Articular chondrocyte of knee joint (primary cell): ENCODE data around the gene ST6GALNAC6. TPM values are rescaled to one million over a fixed set of nuclear protein-coding genes. Genes with fewer than 3 reads are reported as not detected.

Experiments used
- small RNA-seq: library from RNA; depleted of rRNA; stranded (forward); fragments of <200 nt; gene quantifications from one replicate; pipeline ENCODE3, GENCODE V24; 2012
- total RNA-seq: library from RNA; depleted of rRNA; stranded (reverse); fragments of >200 nt; gene quantifications from 2 replicates; pipeline ENCODE4 v1.2.3, GENCODE V29; 2012

Gene ST6GALNAC6
- 81.9 and 89.9 TPM in 2 replicates for total RNA-seq

GRCh38 chr9:127899128-127899943 lies at the start of gene ST6GALNAC6:
ST6GALNAC6 (minus strand) TSS chr9:127899603; CDS start chr9:127897981, 1,622 bp downstream.

GRCh38 chr9:127937388-127938297 lies 38.2 kb upstream of the ST6GALNAC6 start, which contains the start of gene DPM2:
DPM2 (minus strand) TSS chr9:127937854; CDS start chr9:127937820, 34 bp downstream.

GRCh38 chr9:127930231-127931091 lies 31.1 kb upstream of the ST6GALNAC6 start, which contains the start of gene PIP5KL1:
PIP5KL1 (minus strand) TSS chr9:127930777; CDS start chr9:127930752, 25 bp downstream.

GRCh38 chr9:127916720-127917581 lies 17.5 kb upstream of the ST6GALNAC6 start, which contains the start of gene ST6GALNAC4:
ST6GALNAC4 (minus strand) TSS chr9:127917041; CDS start chr9:127916419, 622 bp downstream.

GRCh38 chr9:127877566-127877998 lies 21.8 kb downstream of the ST6GALNAC6 start, which contains the start of gene AK1:
AK1 (minus strand) TSS chr9:127877675; CDS start chr9:127874617, 3,058 bp downstream.

GRCh38 chr9:127854184-127854806 lies 45.1 kb downstream of the ST6GALNAC6 start, which contains the start of gene ENG:
ENG (minus strand) TSS chr9:127854658; CDS start chr9:127854355, 303 bp downstream.

Small RNAs within 50 kb of the gene (small RNA-seq; reads per million reads assigned to genes)
- gene MIR4672 (6.0 reads per million, percentile 91 among the genes with 10 or more reads in this experiment), gene RNA5SP296 (not detected)

Other genes starting within 250 kb of the ST6GALNAC6 start
- 0.13 TPM in 1 of 2 replicates, not detected in the other for gene CFAP157, start 192.6 kb downstream of the ST6GALNAC6 start, total RNA-seq
- 11.0 and 11.1 TPM in 2 replicates for gene PTRH1, start 183.9 kb downstream of the ST6GALNAC6 start, total RNA-seq
- under 0.01 TPM in 1 of 2 replicates, not detected in the other for gene TTC16, start 183.5 kb downstream of the ST6GALNAC6 start, total RNA-seq
- 2.5 and 2.9 TPM in 2 replicates for gene TOR2A, start 164.3 kb downstream of the ST6GALNAC6 start, total RNA-seq
- gene SH2D3C, start 120.9 kb downstream of the ST6GALNAC6 start, total RNA-seq, result 0.32 and 0.52 TPM in 2 replicates
- 53.3 and 63.9 TPM in 2 replicates for gene CDK9, start 113.6 kb downstream of the ST6GALNAC6 start, total RNA-seq
- 52.8 and 98.8 TPM in 2 replicates for gene FPGS, start 96.7 kb downstream of the ST6GALNAC6 start, total RNA-seq
- gene ENG, start 44.9 kb downstream of the ST6GALNAC6 start, total RNA-seq, result 52.6 and 61.7 TPM in 2 replicates
- gene AK1, start 21.9 kb downstream of the ST6GALNAC6 start, total RNA-seq, result 152 and 156 TPM in 2 replicates
- gene ST6GALNAC4, start 17.4 kb upstream of the ST6GALNAC6 start, total RNA-seq, result 46.0 and 52.7 TPM in 2 replicates
- gene PIP5KL1, start 31.2 kb upstream of the ST6GALNAC6 start, total RNA-seq, result 3.8 and 3.9 TPM in 2 replicates
- gene DPM2, start 38.3 kb upstream of the ST6GALNAC6 start, total RNA-seq, result 11.3 and 11.4 TPM in 2 replicates
- gene EEIG1, start 81.4 kb upstream of the ST6GALNAC6 start, total RNA-seq, result 9.5 and 15.4 TPM in 2 replicates
- gene NAIF1, start 167.7 kb upstream of the ST6GALNAC6 start, total RNA-seq, result 6.3 and 8.8 TPM in 2 replicates
- 16.4 and 19.3 TPM in 2 replicates for gene SLC25A25, start 168.6 kb upstream of the ST6GALNAC6 start, total RNA-seq
- gene PTGES2, start 228.1 kb upstream of the ST6GALNAC6 start, total RNA-seq, result 31.1 and 34.2 TPM in 2 replicates
- 0.39 TPM in 1 of 2 replicates, not detected in the other for gene LCN2, start 249.8 kb upstream of the ST6GALNAC6 start, total RNA-seq